Daoy (cell line): ENCODE measurements around the gene SIN3B. TPM values are rescaled to one million over a fixed set of nuclear protein-coding genes. Genes with fewer than 3 reads are reported as not detected.

Experiments used
- DNase-seq: peaks from one replicate; pipeline ENCODE4 v3.0.0-alpha.2; 2015; ENCODE audit warnings: low read depth
- total RNA-seq: library from RNA; depleted of rRNA; stranded (reverse); fragments of >200 nt; shearing (Covaris generic); gene quantifications from 2 replicates; pipeline ENCODE4 v1.2.3, GENCODE V29; 2014; rRNA removed

SIN3B gene
- total RNA-seq, 1 experiment from 2014 or later = 16.5 TPM

GRCh38 chr19:16911046-16911445 lies 81.8 kb downstream of the SIN3B start:
- DNase-seq = no peak

GRCh38 chr19:16912780-16913179 lies 83.6 kb downstream of the SIN3B start:
- DNase-seq = no peak

GRCh38 chr19:16914421-16914820 lies 85.2 kb downstream of the SIN3B start:
- no peak for DNase-seq

- DNase-seq = no peak
Measured at GRCh38 chr19:16915135-16915534, 85.9 kb downstream of the SIN3B start.

GRCh38 chr19:16915734-16916133 lies 86.5 kb downstream of the SIN3B start:
- DNase-seq = no peak

GRCh38 chr19:16917401-16917800 lies 88.2 kb downstream of the SIN3B start:
- DNase-seq = no peak

GRCh38 chr19:16919496-16919895 lies 90.3 kb downstream of the SIN3B start:
- no peak for DNase-seq

- DNase-seq = peak; percentile 91
Measured at GRCh38 chr19:16920816-16921529, 91.8 kb downstream of the SIN3B start.

GRCh38 chr19:16921766-16922591 lies 92.8 kb downstream of the SIN3B start:
- no peak for DNase-seq

- DNase-seq = no peak
Measured at GRCh38 chr19:16922592-16922934, 93.4 kb downstream of the SIN3B start.

- DNase-seq = no peak
Measured at GRCh38 chr19:16922949-16923348, 93.8 kb downstream of the SIN3B start.

- DNase-seq = no peak
Measured at GRCh38 chr19:16927883-16928282, 98.7 kb downstream of the SIN3B start.

- no peak for DNase-seq
Measured at GRCh38 chr19:16928351-16928750, 99.2 kb downstream of the SIN3B start.

GRCh38 chr19:16928916-16929315 lies 99.7 kb downstream of the SIN3B start:
- DNase-seq = no peak

Other genes starting within 250 kb of the SIN3B start
- gene MED26, start 201.2 kb upstream of the SIN3B start, total RNA-seq = 5.1 and 6.2 TPM in 2 replicates
- gene SMIM7, start 169.3 kb upstream of the SIN3B start, total RNA-seq = 167 and 170 TPM in 2 replicates
- gene TMEM38A, start 168.3 kb upstream of the SIN3B start, total RNA-seq = 1.0 and 1.1 TPM in 2 replicates
- gene NWD1, start 109.6 kb upstream of the SIN3B start, total RNA-seq = not detected in 2 replicates
- 2.9 and 7.0 TPM in 2 replicates for gene F2RL3, start 59.6 kb downstream of the SIN3B start, total RNA-seq
- not detected in 2 replicates for gene CPAMD8, start 197.4 kb downstream of the SIN3B start, total RNA-seq
- gene HAUS8, start 246.1 kb downstream of the SIN3B start, total RNA-seq = 11.5 and 17.5 TPM in 2 replicates
- 25.0 and 27.5 TPM in 2 replicates for gene MYO9B, start 246.4 kb downstream of the SIN3B start, total RNA-seq